KG1 (cell line): Measurements from ENCODE around the gene ARL15.
"Not testable (repeated sequence)": the region's sequence is repeated elsewhere in the genome, so short reads cannot be mapped to it uniquely, and the experiment has no call there.

Source experiments
- DNase-seq: peaks from one replicate; lab custom pipeline; 2025; lab: John Stamatoyannopoulos, UW

Gene ARL15

DNA sequence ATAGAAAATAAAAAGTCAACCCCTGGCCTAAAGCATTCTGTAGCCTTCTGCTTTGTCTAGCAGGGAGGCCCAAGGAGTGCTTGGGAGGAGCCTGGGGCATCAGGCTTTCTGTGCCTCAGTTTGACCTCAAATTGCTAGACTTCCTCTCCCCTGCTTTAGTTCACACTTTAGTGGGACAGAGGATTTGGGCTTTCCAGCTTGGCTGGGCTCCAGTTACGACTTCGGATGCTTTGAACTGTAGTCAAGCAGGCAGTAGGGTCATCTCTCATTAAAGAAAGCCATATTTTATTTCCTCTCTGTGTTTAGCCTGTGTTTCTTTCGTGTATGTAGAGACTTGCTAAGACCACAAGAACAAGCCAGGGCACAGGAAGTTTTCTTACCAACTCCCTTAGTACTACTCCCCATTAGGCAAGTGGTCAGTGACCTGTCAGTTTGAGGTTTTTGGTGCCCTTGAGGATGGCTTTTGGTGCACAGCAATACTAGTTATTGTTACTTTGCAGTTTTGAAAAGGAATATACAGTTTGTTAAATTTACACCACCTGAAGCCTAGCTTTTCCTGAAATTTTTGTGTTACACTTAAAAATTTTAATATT lies 415.2 kb downstream of the ARL15 start:
- no peak for DNase-seq

- no peak for DNase-seq
Observed at GRCh38 chr5:53893626-53894025, 416.7 kb downstream of the ARL15 start.

DNA sequence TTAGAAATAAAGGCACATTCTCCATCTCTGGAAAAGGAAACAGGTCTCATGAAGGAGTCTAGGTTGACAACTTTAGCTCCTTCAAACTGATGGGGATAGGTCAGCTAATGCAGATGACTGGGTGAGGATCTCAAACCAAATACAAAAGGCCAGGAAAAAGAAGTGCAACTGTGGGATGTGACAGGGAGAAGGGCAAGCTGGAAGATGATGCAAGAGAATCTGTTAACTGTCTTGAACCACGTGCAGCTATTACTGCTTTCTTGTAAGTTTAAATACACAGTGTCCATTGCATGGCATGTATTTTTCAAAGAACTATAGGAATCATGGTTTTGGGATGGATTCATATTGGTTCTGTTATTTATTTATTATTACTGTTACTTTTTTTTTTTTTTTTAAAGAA lies 418.1 kb downstream of the ARL15 start:
- no peak for DNase-seq

GRCh38 chr5:53891159-53891558 lies 419.2 kb downstream of the ARL15 start:
- no peak for DNase-seq

DNA sequence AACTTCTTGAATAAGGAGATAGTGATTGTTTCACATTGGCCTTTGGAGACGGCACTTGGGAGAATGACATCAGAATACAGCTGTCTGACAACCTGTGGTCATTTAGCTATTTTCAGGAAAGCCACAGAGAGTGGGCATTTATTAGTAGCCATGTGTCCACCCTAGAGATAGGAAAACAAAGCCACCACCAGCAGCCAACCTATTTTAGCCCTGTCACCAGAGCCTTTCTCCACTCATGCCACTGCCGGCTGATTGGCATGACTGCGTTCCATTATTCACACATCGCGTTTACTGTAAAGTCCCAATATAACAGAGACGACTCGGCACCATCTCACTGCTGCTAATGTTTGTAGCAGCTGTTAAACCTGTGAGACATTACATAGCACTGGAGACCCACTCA lies 419.9 kb downstream of the ARL15 start:
- no peak for DNase-seq

GRCh38 chr5:53884844-53885243 lies 425.5 kb downstream of the ARL15 start:
- no peak for DNase-seq

DNA sequence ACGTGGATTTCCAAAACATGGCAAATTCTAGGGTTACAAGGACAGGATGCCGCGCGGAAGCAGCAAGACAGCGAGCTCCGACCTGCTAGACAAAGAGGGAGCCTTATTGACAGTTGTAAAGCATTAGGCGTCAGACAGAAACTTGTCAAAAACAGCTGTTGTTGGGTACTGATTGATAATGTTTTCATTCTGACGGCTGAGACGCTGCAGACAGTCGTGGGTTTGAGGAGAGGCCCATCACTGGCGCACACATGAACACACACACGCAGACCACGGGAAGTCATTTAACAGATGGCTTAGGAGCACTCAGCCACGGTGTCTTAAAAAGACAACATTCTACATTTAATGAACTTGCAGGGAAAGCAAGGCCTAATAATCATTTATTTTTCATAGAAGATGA lies 426.0 kb downstream of the ARL15 start:
- no peak for DNase-seq

GRCh38 chr5:53882676-53883031 lies 427.7 kb downstream of the ARL15 start:
- DNase-seq, result no peak

DNA sequence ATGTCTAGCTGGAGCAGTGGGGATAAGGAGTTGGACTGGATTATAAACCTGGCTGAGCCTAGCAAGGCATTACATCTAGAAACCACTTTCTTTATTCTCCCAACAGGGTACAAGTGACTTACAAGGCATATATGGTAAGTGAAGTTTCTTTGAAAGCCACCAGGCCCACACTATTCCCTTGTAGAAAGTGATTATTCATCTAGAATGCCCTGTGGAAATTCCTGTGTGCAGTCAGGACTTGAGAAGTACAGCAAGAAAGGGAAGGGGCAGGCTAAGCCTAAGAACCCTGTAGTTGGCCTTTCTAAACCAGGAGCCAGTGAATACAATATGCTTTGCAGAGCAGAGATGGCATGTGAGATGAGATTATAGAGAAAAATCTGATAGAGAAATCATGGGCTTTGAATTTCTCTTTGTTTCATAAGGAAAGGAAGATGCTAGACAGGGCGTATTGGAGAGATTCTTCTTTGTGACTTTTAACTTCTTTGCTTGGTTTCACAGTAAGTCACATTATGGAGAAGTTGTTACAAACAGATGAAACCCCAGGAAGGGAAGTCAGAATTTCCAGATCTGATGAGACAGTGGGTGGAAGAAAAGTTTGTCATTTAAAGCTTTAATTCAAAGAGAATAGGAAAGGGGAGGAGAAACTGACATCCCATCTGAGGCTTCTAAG lies 428.2 kb downstream of the ARL15 start:
- DNase-seq, result no peak

- no peak for DNase-seq
Observed at GRCh38 chr5:53879708-53880323, 430.6 kb downstream of the ARL15 start.

DNA sequence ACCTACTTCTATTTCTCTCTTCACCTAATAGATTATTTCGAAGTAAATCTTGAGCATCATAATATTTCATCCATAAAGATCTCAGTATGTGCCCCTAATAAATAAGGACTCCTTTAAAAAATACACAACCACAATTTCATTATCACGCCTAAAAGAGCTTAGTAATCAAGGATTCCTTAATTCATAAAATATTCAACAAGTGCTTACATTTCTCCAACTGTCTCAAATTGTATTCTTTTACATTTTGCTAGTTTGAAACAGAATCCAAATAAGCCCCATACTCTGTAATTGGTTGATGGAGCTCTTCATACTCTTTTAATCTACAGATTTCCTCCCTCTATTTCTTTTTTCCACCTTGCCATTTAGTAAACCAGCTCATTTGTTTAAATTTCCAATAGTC lies 432.4 kb downstream of the ARL15 start:
- DNase-seq, result no peak

- DNase-seq, result no peak
Observed at GRCh38 chr5:53877243-53877642, 433.1 kb downstream of the ARL15 start.

GRCh38 chr5:53874409-53874808 lies 436.0 kb downstream of the ARL15 start:
- no peak for DNase-seq

DNA sequence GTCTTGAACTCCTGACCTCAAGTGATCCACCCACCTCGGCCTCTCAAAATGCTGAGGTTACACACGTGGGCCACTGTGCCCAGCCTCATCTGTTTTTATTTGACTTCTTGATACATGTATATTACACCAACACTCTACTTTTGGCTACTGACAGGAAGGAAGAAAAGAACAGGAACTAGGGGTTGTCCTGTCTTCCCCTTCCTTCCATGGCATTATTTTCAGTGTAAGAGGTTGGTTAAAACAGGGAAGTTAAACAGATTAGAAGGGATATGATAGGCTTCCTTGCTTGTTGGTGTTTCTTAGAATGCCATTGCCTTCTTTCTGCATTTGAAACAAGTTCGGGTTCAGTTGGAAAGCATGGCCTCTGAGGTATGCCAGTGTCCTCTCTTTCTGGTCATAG lies 437.1 kb downstream of the ARL15 start:
- DNase-seq, result no peak

DNA sequence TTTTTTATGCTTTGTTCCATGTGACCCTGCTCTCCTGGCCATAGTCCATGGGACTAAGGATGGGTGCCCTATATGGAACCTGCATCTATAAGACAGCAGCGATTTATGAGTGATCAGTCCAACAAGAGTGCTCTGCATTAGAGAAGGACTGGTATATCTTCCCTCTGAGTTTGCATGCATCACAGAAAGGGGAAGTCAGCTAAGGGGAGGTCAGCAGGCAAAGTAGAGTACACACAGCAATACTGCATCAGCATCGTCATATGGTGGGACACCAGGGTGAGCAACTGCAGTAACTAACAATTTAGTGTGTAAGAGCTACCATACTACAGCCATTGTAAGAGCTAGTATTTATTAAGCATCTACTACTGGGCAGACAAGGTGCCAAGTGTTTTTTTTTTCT lies 438.6 kb downstream of the ARL15 start:
- no peak for DNase-seq

DNA sequence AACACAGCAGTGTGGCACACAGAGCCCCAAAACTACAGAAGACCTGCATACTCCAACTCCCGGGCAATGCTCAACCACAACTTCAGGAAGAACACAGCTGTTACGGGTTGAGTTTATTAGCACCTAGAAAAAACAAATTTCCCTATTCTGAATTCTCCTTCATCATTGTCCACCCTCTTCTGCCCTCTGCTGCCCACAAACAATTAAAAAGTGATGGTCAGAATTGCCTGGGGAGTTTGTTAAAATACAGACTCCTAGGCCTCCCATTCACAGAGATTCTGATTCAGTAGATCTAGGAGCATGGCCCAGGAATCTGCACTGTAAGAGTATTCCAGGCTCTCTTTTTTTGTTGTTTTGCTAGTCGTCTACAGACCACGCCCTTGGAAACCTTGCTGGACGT lies 439.3 kb downstream of the ARL15 start:
- no peak for DNase-seq

DNA sequence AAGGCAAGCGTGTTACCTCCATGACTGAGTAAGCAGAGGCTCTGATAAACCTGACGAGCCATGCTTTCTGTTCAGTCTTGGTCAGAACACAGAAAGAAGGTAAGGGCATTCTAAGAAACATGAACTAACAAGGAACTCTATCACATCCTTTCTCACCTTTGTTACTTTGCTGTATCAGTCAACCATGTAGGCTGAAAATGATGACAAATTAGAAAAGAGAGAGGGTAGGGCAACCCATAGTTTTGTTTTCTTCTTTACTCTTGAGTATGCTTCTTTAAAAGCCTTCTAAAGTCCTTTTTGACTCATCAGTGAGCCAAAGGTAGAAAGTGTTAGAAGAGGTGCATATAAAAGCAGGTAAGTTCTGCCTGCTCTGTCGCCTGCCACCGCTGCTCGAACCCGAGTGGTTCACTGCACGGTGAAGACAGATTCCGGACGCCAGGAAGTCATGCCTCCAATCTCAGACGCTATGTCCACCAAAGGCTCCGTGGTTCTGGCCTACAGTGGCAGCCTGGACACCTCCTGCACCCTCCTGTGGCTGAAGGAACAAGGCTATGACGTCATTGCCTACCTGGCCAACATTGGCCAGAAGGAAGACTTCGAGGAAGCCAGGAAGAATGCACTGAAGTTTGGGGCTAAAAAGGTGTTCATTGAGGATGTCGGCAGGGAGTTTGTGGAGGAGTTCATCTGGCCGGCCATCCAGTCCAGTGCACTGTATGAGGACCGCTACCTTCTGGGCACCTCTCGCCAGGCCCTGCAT lies 451.5 kb downstream of the ARL15 start:
- DNase-seq, result no peak

DNA sequence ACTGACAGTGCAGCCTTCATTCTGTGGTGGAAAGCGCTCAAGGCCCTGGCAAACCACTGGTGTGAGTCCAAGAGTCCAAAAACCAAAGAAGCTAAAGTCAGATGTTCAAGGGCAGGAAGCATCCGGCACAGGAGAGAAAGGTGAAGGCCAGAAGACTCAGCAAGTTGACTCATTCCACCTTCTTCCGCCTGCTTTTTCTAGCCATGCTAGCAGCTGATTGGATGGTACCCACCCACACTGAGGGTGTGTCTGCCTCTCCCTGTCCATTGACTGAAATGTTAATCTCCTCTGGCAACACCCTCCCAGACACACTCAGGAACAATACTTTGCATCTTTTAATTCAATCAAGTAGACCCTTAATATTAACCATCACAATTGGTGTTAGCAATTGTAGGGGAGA lies 453.9 kb downstream of the ARL15 start:
- no peak for DNase-seq

DNA sequence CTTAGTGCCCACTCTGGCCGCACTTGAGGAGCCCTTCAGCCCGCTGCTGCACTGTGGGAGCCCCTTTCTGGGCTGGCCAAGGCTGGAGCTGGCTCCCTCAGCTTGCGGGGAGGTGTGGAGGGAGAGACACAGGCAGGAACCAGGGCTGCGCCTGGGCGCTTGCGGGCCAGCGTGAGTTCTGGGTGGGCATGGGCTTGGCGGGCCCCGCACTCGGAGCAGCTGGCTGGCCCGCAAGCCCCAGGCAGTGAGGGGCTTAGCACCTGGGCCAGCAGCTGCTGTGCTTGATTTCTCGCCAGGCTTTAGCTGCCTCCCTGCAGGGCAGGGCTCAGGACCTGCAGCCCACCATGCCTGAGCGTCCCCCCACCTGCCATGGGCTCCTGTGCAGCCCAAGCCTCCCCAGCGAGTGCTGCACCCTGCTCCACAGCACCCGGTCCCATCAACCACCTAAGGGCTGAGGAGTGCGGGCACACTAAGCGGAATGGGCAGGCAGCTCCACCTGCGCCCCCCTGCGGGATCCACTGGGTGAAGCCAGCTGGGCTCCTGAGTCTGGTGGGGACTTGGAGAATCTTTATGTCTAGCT lies 473.4 kb downstream of the ARL15 start:
- not testable (repeated sequence) for DNase-seq

DNA sequence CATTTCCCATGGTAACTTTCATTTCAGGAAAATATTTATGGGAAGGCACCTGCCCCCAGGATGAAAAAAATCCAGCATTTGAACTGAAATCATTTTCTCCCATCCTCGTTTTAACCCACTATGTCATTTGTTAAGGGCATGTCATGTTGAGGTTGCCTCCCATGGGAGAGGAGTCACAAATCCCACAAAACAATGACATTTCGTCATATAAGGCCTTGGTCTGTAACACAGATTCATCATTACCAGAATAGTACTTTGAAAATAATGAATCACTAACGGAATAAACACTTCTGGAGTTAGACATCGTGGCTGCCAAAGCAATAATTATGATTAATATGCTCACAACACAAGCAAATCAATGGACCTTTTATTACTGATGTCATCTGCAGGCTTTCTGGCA lies 475.9 kb downstream of the ARL15 start:
- no peak for DNase-seq
